Spleen (tissue), 7 donors: Measurements from ENCODE around the gene ZNF490.

ENCODE experiments used
- CTCF ChIP-seq, 11 experiments: fragments of 200-600 bp in 7 of 11; fragments of 450-650 bp in 4 of 11; sonication (generic) in 4 of 11; IDR thresholded peaks in 8 of 11; conservative IDR thresholded peaks in 3 of 11; 1 replicate in 7 of 11; 2 replicates in 4 of 11; pipeline versions ENCODE4 v1.4.0 to v1.8.0; 2016 to 2021; ENCODE audit warnings: antibody characterized with exemption in 11 of 11, inconsistent platforms in 4 of 11, mild to moderate bottlenecking in 1 of 11
- POLR2A ChIP-seq, 3 donors: fragments of 450-650 bp; IDR thresholded peaks; one replicate each; pipeline ENCODE4 v1.5.1; 2017; ENCODE audit warnings: antibody characterized with exemption in 3 of 3, mild to moderate bottlenecking in 1 of 3
- POLR2AphosphoS5 ChIP-seq, 3 donors: sonication (generic); formaldehyde crosslinking; IDR thresholded peaks; one replicate each; pipeline ENCODE4 v1.5.1; 2017; ENCODE audit warnings: antibody characterized with exemption in 3 of 3
- donor health status: DM: no; HTN: no; CAD: no; lungs with moderate emphysema.
- donor health status: DM: no; HTN: no; CAD: no.
- donor health status: DM: no; HTN: no; CAD: no.

DNA sequence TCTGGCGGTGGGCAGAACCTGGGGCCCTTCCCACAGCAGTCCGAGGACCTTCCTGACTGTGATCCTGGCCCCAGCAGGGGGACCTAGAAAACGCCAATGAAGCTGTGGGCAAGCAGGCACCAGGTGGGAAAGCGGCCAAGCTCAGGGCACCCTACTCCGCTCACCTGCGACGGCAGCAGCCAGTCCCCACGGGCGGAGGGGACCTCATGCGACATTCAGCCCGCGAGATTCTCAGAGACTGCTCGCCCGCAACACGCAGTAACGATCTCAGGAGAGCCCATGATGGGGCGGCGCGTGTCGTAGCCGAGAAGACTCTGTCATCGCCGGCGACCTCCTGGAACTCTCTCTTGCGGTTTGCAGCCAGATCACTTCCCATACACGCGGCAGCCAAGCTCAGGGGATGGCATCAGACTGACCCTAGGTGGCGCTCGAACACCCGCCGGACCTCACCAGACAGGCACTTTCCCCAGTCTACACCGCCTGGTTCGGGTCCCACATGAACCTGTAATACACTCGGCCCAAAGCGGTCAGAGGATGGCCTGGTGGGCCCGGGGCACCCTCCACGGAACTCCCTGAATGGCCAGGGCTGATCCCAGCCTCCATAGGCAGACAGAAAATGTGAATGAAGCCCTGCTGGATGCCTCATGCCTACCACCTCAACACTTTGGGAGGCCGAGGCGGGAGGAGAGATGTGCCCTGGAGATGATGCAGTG lies 29.4 kb upstream of the ZNF490 start:
- TF ChIP-seq CTCF (IDR thresholded peaks at IDR 0.05 in 8 of 11, conservative IDR thresholded peaks at IDR 0.05 in 3 of 11) (peak; percentile 71 to 95 (median 88)), POLR2A (IDR thresholded peaks at IDR 0.05) (no peak), POLR2AphosphoS5 (IDR thresholded peaks at IDR 0.05) (peak; percentile 73 to 81 (median 77))
